Gastroesophageal sphincter (tissue), 3 donors: Measurements from ENCODE around the gene MUC5AC.

Experiments
- EP300 ChIP-seq: sonication (generic); formaldehyde crosslinking; IDR thresholded peaks from one replicate; pipeline ENCODE4 v1.6.1; 2017; ENCODE audit warnings: antibody characterized with exemption, mild to moderate bottlenecking
- POLR2A ChIP-seq, 2 donors: fragments of 450-650 bp; IDR thresholded peaks; one replicate each; pipeline ENCODE4 v1.6.1; 2017; ENCODE audit warnings: antibody characterized with exemption in 2 of 2, mild to moderate bottlenecking in 2 of 2, moderate library complexity in 1 of 2
- POLR2AphosphoS5 ChIP-seq: sonication (generic); formaldehyde crosslinking; IDR thresholded peaks from one replicate; pipeline ENCODE4 v1.6.1; 2017; ENCODE audit warnings: antibody characterized with exemption
- TF ChIP-seq, protein P1 (sequence below), 4 experiments: fragments of 200-600 bp in 2 of 4; fragments of 450-650 bp in 2 of 4; sonication (generic) in 1 of 4; IDR thresholded peaks; one replicate each; pipeline ENCODE4 v1.5.1; 2017 to 2019; ENCODE audit warnings: antibody characterized with exemption in 4 of 4, mild to moderate bottlenecking in 2 of 4, moderate library complexity in 2 of 4

DNA sequence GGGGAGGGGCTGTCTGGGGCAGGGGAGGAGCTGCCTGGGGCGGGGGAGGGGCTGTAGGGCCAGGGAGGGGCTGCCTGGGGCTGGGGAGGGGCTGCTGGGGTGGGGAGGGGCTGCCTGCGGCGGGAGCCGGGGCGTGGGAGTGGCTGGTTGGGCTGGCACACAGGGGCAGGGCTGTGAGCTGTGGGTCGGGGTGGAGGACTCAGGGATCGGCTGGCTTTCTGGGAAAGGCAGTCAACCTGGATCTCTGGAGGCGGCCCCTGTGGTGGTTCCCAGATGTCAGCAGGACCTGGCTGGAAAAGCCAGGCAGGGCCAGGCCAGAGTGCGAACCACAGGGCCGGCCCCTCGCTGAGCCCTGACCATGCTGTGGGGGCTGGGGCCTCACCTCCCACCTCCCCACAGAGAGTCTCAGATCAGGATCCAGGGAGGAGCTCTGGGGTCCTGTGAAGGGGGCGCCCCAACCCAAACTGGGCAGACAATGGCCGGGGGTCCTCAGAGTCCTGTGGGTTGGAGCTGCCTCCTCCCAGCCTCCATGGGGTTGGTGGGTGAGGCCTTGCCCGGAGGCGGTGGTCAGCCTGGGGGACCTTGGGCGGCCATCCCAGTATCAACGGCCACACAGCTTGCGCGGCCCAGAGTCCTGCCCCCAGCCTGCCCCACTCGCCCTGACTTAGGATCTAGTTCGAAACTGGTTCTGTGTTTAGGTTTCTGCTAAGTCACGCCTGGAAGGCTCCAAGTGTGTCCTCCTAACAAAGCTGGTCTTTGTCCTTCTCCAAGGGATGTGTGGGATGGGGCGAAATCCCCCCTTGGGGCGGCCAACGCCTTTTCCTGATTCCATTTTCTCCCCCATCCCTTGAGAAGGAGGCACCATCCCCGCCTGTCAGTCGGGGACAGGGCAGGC is 67.0 kb downstream of the MUC5AC start:
- TF ChIP-seq, protein P1, sequence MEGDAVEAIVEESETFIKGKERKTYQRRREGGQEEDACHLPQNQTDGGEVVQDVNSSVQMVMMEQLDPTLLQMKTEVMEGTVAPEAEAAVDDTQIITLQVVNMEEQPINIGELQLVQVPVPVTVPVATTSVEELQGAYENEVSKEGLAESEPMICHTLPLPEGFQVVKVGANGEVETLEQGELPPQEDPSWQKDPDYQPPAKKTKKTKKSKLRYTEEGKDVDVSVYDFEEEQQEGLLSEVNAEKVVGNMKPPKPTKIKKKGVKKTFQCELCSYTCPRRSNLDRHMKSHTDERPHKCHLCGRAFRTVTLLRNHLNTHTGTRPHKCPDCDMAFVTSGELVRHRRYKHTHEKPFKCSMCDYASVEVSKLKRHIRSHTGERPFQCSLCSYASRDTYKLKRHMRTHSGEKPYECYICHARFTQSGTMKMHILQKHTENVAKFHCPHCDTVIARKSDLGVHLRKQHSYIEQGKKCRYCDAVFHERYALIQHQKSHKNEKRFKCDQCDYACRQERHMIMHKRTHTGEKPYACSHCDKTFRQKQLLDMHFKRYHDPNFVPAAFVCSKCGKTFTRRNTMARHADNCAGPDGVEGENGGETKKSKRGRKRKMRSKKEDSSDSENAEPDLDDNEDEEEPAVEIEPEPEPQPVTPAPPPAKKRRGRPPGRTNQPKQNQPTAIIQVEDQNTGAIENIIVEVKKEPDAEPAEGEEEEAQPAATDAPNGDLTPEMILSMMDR (IDR thresholded peaks at IDR 0.05), result no peak
- no peak for TF ChIP-seq POLR2A (IDR thresholded peaks at IDR 0.05)
- TF ChIP-seq EP300, result no peak
- no peak for TF ChIP-seq POLR2AphosphoS5
